Measurements from ENCODE around the gene DIAPH3. TPM values are rescaled to one million over a fixed set of nuclear protein-coding genes. Genes with fewer than 3 reads are reported as not detected.

Gene DIAPH3
- total RNA-seq, 2 experiments from 2014 or later = 22.5 to 24.1 TPM

DNA sequence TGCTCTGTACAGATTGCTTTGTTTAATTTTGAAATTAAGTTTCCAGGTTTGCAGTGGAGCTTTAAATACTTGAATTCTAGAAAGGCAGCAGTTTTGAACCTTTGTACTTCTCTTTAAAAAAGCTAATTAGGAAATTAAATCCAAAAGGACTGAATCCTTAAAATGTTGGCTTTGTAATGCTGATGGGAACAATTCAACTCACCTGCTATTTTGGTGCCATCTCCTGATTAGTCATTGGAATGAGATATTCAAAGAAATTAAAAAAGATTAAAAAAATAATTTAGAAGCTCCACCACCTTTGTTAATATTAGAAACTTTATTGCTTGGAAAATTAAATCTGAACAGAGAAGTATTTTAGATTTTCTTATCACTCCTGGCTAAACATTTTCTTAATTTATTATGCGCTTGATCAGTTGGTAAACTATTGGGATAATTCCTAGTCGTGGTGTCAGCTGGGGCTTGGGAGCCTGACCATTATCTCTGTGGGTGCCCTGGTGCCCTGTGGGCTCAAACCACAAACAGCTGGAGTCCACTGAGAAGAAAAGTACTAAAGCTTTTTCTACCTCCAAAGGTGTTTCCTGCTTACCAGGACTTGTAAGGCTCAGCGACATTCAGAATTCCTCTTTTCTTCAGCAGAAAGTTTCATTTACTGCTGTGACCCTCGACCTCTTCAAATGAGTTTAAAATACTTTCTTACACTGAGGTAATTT is 540.4 kb downstream of the DIAPH3 start:
- Mint-ChIP-seq H3K9me3 (peaks cover 4% of the 10 kb centered on the region), H3K27ac (no peak overlapping the region), H3K4me1 (no peaks in the 10 kb centered on the region), H3K27me3 (peaks cover 3% of the 10 kb centered on the region), H3K4me3 (no peak overlapping the region), H3K36me3 (ENCODE audit: low read depth) (no peaks in the 10 kb centered on the region)
- POLR2A ChIA-PET = no interaction called here
- no peak for DNase-seq
- CTCF ChIA-PET = no interaction called here

DNA sequence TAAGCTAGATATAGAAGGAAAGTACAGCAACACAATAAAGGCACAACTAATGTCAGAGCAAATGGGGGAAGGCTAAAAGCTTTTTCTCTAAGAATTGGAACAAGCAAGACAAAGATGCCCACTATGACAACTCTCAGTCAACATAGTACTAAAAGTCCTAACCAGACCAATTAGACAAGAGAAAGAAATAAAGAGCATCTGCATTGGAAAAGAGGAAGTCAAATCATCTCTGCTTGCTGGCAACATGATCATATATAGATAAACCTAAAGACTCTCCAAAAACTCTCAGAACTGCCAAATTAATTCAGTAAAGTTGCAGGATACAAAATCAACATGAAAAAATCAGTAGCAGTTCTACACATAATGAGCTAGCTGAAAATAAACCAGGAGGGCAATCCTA is 542.0 kb downstream of the DIAPH3 start:
- DNase-seq = no peak
- Mint-ChIP-seq H3K27me3 (peaks cover 3% of the 10 kb centered on the region), H3K4me3 (no peak overlapping the region), H3K36me3 (ENCODE audit: low read depth) (no peaks in the 10 kb centered on the region), H3K27ac (no peak overlapping the region), H3K9me3 (peaks cover 4% of the 10 kb centered on the region), H3K4me1 (no peaks in the 10 kb centered on the region)
- ChIA-PET CTCF (no interaction called here), POLR2A (no interaction called here)

Other genes starting within 250 kb of the DIAPH3 start
- gene TDRD3, start 233.3 kb upstream of the DIAPH3 start, total RNA-seq = 10 to 100 TPM; 22.5 to 25.3 TPM